Trophoblast cell (in vitro differentiated cells and primary cell): ENCODE data around the gene PRKCE.

Experiments used
- DNase-seq, 2 donors: peaks; one replicate each; pipeline ENCODE4 v3.0.0-alpha.2; 2016
- H2AFZ ChIP-seq: 2 replicates; pipeline ENCODE4 v1.6.1; 2013; ENCODE audit warnings: low read length, moderate library complexity, mild to moderate bottlenecking; ENCODE audit not compliant: insufficient read depth, poor library complexity
- H2AK5ac ChIP-seq: 2 replicates; pipeline ENCODE4 v1.6.1; 2013; ENCODE audit warnings: mild to moderate bottlenecking, low read length
- H2BK120ac ChIP-seq: 2 replicates; pipeline ENCODE4 v1.6.1; 2013; ENCODE audit warnings: low read length, mild to moderate bottlenecking, moderate library complexity; ENCODE audit not compliant: insufficient read depth, poor library complexity
- H2BK12ac ChIP-seq: 2 replicates; pipeline ENCODE4 v1.6.1; 2013; ENCODE audit warnings: mild to moderate bottlenecking, low read length, moderate library complexity
- H2BK5ac ChIP-seq: 2 replicates; pipeline ENCODE4 v1.6.1; 2013; ENCODE audit warnings: low read length, low read depth, moderate library complexity, mild to moderate bottlenecking; ENCODE audit not compliant: poor library complexity
- H3K14ac ChIP-seq: 2 replicates; pipeline ENCODE4 v1.6.1; 2013; ENCODE audit warnings: mild to moderate bottlenecking, low read length
- H3K18ac ChIP-seq: 2 replicates; pipeline ENCODE4 v1.6.1; 2013; ENCODE audit warnings: mild to moderate bottlenecking, low read length
- H3K23ac ChIP-seq: 2 replicates; pipeline ENCODE4 v1.6.1; 2013; ENCODE audit warnings: low read length
- H3K27ac ChIP-seq: 2 replicates; pipeline ENCODE4 v1.5.1; 2013; ENCODE audit warnings: low read depth, mild to moderate bottlenecking, inconsistent platforms, low read length, moderate library complexity
- H3K27me3 ChIP-seq: 2 replicates; pipeline ENCODE4 v1.6.1; 2013; ENCODE audit warnings: inconsistent platforms, mild to moderate bottlenecking, low read length, moderate library complexity; ENCODE audit not compliant: insufficient read depth
- H3K36me3 ChIP-seq, 2 experiments: 1 replicate in 1 of 2; 2 replicates in 1 of 2; pipeline ENCODE4 v1.6.1; 2013; ENCODE audit warnings: low read length in 2 of 2, mild to moderate bottlenecking in 2 of 2, moderate library complexity in 1 of 2; ENCODE audit not compliant: insufficient read depth in 2 of 2, control insufficient read depth in 1 of 2
- H3K4ac ChIP-seq: 2 replicates; pipeline ENCODE4 v1.6.1; 2013; ENCODE audit warnings: low read depth, mild to moderate bottlenecking, low read length, moderate library complexity
- H3K4me1 ChIP-seq, 2 experiments: 1 replicate in 1 of 2; 2 replicates in 1 of 2; pipeline ENCODE4 v1.6.1; 2013; ENCODE audit warnings: low read length in 2 of 2, mild to moderate bottlenecking in 2 of 2, moderate library complexity in 1 of 2; ENCODE audit not compliant: insufficient read depth in 2 of 2, control insufficient read depth in 1 of 2
- H3K4me2 ChIP-seq: 2 replicates; pipeline ENCODE4 v1.6.1; 2013; ENCODE audit warnings: inconsistent platforms, mild to moderate bottlenecking, low read length, moderate library complexity
- H3K4me3 ChIP-seq: 2 replicates; pipeline ENCODE4 v1.5.1; 2013; ENCODE audit warnings: mild to moderate bottlenecking, low read depth, low read length, inconsistent platforms
- H3K79me1 ChIP-seq: one replicate; pipeline ENCODE4 v1.6.1; 2013; ENCODE audit warnings: low read length
- H3K79me2 ChIP-seq: 2 replicates; pipeline ENCODE4 v1.6.1; 2013; ENCODE audit warnings: low read length, mild to moderate bottlenecking; ENCODE audit not compliant: control insufficient read depth, insufficient read depth, poor library complexity
- H3K9ac ChIP-seq: 2 replicates; pipeline ENCODE4 v1.6.1; 2013; ENCODE audit warnings: mild to moderate bottlenecking, low read length
- H3K9me3 ChIP-seq: 2 replicates; pipeline ENCODE4 v1.6.1; 2013; ENCODE audit warnings: low read depth, mild to moderate bottlenecking, control low read depth, inconsistent platforms, low read length; ENCODE audit not compliant: insufficient read depth
- H4K12ac ChIP-seq: 2 replicates; pipeline ENCODE4 v1.6.1; 2013; ENCODE audit warnings: low read depth, mild to moderate bottlenecking, low read length, moderate library complexity
- H4K8ac ChIP-seq: 2 replicates; pipeline ENCODE4 v1.6.1; 2013; ENCODE audit warnings: low read depth, mild to moderate bottlenecking, low read length, moderate library complexity
- H4K91ac ChIP-seq: one replicate; pipeline ENCODE4 v1.6.1; 2013; ENCODE audit warnings: low read depth, mild to moderate bottlenecking, low read length, moderate library complexity
- WGBS: extraction: QIAGEN DNeasy Blood & Tissue Kit; methylation state at CpG from one replicate; pipeline ENCODE4 v1.1.7; 2013; ENCODE audit warnings: missing lambda C conversion rate; ENCODE audit not compliant: insufficient read length, insufficient coverage; ENCODE audit errors: extremely low coverage; 5-methylcytosine and 5-hydroxymethylcytosine counted together

The PRKCE gene

GRCh38 chr2:46146866-46147502 is 495.5 kb downstream of the PRKCE start:
- Histone ChIP-seq H4K12ac (no peak overlapping the region), H3K14ac (no peak overlapping the region), H3K23ac (no peak overlapping the region), H2AK5ac (no peak overlapping the region), H3K9me3 (peaks cover under 1% of the 10 kb centered on the region), H3K4me3 (no peak overlapping the region), H3K4ac (no peak overlapping the region), H2AFZ (no peak overlapping the region), H3K79me1 (peaks cover 30% of the 10 kb centered on the region), H3K18ac (no peak overlapping the region), H3K4me2 (no peak overlapping the region), H3K4me1 (peaks cover 29 to 46% of the 10 kb centered on the region in 2 experiments), H3K79me2 (no peaks in the 10 kb centered on the region), H3K27me3 (no peaks in the 10 kb centered on the region), H2BK5ac (no peak overlapping the region), H4K8ac (no peak overlapping the region), H3K27ac (peak overlapping the region; percentile 54), H3K9ac (no peak overlapping the region), H3K36me3 (no peaks in the 10 kb centered on the region), H2BK120ac (peak overlapping the region; percentile 9), H2BK12ac (peak overlapping the region; percentile 59), H4K91ac (peak overlapping the region; percentile 28)
- WGBS: no CpG with 5 or more reads among the region's 4 CpGs
- peak; percentile 57 to 85 for DNase-seq

GRCh38 chr2:46147626-46148368 is 496.3 kb downstream of the PRKCE start:
- H3K9ac ChIP-seq: no peak overlapping the region

GRCh38 chr2:46148369-46148736 is 496.9 kb downstream of the PRKCE start:
- H3K9me3 ChIP-seq: no peaks in the 10 kb centered on the region
- H4K12ac ChIP-seq: no peak overlapping the region
- peak overlapping the region; percentile 51 for H2AK5ac ChIP-seq
- peak overlapping the region; percentile 73 for H4K91ac ChIP-seq
- H4K8ac ChIP-seq: peak overlapping the region; percentile 3
- no CpG with 5 or more reads among the region's 2 CpGs for WGBS
- no peaks in the 10 kb centered on the region for H3K27me3 ChIP-seq
- peak overlapping the region; percentile 40 for H3K14ac ChIP-seq
- peak overlapping the region; percentile 39 for H3K18ac ChIP-seq
- H3K4ac ChIP-seq: no peak overlapping the region
- peaks cover 22% of the 10 kb centered on the region for H3K79me1 ChIP-seq
- H3K4me2 ChIP-seq: no peak overlapping the region
- no peak overlapping the region for H3K23ac ChIP-seq
- peak overlapping the region; percentile 62 for H2BK12ac ChIP-seq
- no peak overlapping the region for H2AFZ ChIP-seq
- H3K27ac ChIP-seq: no peak overlapping the region
- no peak overlapping the region for H3K4me3 ChIP-seq
- H2BK5ac ChIP-seq: no peak overlapping the region
- DNase-seq: peak; percentile 90 to 97
- H3K4me1 ChIP-seq: peaks cover 20 to 36% of the 10 kb centered on the region in 2 experiments
- no peaks in the 10 kb centered on the region for H3K36me3 ChIP-seq
- H3K79me2 ChIP-seq: no peaks in the 10 kb centered on the region
- no peak overlapping the region for H3K9ac ChIP-seq
- peak overlapping the region; percentile 61 for H2BK120ac ChIP-seq

More at GRCh38 chr2:46147626-46148368, 496.3 kb downstream of the PRKCE start:
- H3K9me3 ChIP-seq: no peaks in the 10 kb centered on the region
- peaks cover 26 to 41% of the 10 kb centered on the region in 2 experiments for H3K4me1 ChIP-seq
- no peak overlapping the region for H4K12ac ChIP-seq
- H2BK120ac ChIP-seq: peak overlapping the region; percentile 61
- H2AK5ac ChIP-seq: peak overlapping the region; percentile 75
- H2BK12ac ChIP-seq: peak overlapping the region; percentile 62
- H3K27ac ChIP-seq: peak overlapping the region; percentile 14
- DNase-seq: peak; percentile 50 to 64
- H3K79me2 ChIP-seq: no peaks in the 10 kb centered on the region
- H4K8ac ChIP-seq: peak overlapping the region; percentile 27
- H3K4ac ChIP-seq: no peak overlapping the region
- peak overlapping the region; percentile 31 for H3K18ac ChIP-seq
- no CpG with 5 or more reads among the region's 6 CpGs for WGBS
- H3K4me2 ChIP-seq: no peak overlapping the region
- no peak overlapping the region for H2AFZ ChIP-seq
- H2BK5ac ChIP-seq: no peak overlapping the region
- H3K4me3 ChIP-seq: no peak overlapping the region
- H3K36me3 ChIP-seq: no peaks in the 10 kb centered on the region
- H3K27me3 ChIP-seq: no peaks in the 10 kb centered on the region
- H3K23ac ChIP-seq: no peak overlapping the region
- peak overlapping the region; percentile 36 for H3K14ac ChIP-seq
- peak overlapping the region; percentile 73 for H4K91ac ChIP-seq
- peaks cover 28% of the 10 kb centered on the region for H3K79me1 ChIP-seq

GRCh38 chr2:46150445-46150955 is 499.0 kb downstream of the PRKCE start:
- H2BK120ac ChIP-seq: peak overlapping the region; percentile 6
- no peak overlapping the region for H3K14ac ChIP-seq
- H2AFZ ChIP-seq: no peak overlapping the region
- H3K79me2 ChIP-seq: no peaks in the 10 kb centered on the region
- H3K9me3 ChIP-seq: no peaks in the 10 kb centered on the region
- no peak overlapping the region for H2BK5ac ChIP-seq
- DNase-seq: peak; percentile 71 to 88
- no peak overlapping the region for H4K12ac ChIP-seq
- no peak overlapping the region for H2AK5ac ChIP-seq
- peak overlapping the region; percentile 47 for H4K91ac ChIP-seq
- H3K79me1 ChIP-seq: peaks cover 12% of the 10 kb centered on the region
- H3K18ac ChIP-seq: peak overlapping the region; percentile 26
- peak overlapping the region; percentile 58 for H2BK12ac ChIP-seq
- H3K27me3 ChIP-seq: no peaks in the 10 kb centered on the region
- H3K27ac ChIP-seq: no peak overlapping the region
- H3K4me3 ChIP-seq: no peak overlapping the region
- H3K36me3 ChIP-seq: no peaks in the 10 kb centered on the region
- no peak overlapping the region for H3K23ac ChIP-seq
- H3K4me2 ChIP-seq: no peak overlapping the region
- WGBS: no CpG with 5 or more reads among the region's 3 CpGs
- no peak overlapping the region for H3K4ac ChIP-seq
- H4K8ac ChIP-seq: peak overlapping the region; percentile 8
- no peak overlapping the region for H3K9ac ChIP-seq
- H3K4me1 ChIP-seq: peaks cover 12 to 23% of the 10 kb centered on the region in 2 experiments
